ENCODE measurements around the gene PALB2. TPM values are rescaled to one million over a fixed set of nuclear protein-coding genes. Genes with fewer than 3 reads are reported as not detected.

Gene PALB2
- total RNA-seq = 4.7 and 9.2 TPM in 2 replicates

GRCh38 chr16:23640931-23641765 lies at the start of gene PALB2, which contains the start of gene DCTN5:
Gene PALB2 (minus strand): TSS chr16:23641310. CDS start chr16:23641157, 153 bp downstream.
Gene DCTN5 (plus strand): TSS chr16:23641466. CDS start chr16:23641543, 77 bp downstream.

GRCh38 chr16:23678430-23679273 lies 37.5 kb upstream of the PALB2 start, which contains the start of gene PLK1:
Gene PLK1 (plus strand): TSS chr16:23678889. CDS start chr16:23678933, 44 bp downstream.

GRCh38 chr16:23595951-23596720 lies 45.0 kb downstream of the PALB2 start, which contains the start of gene NDUFAB1:
Gene NDUFAB1 (minus strand): TSS chr16:23596316. CDS start chr16:23596290, 26 bp downstream.

GRCh38 chr16:23556881-23557778 lies 84.0 kb downstream of the PALB2 start, which contains the start of the genes EARS2 and UBFD1:
Gene EARS2 (minus strand): TSS chr16:23557350. CDS start chr16:23557343, 7 bp downstream.
Gene UBFD1 (plus strand): TSS chr16:23557727. CDS start chr16:23557743, 16 bp downstream.

Other genes with a start within 250 kb of the PALB2 start
- 6.5 and 17.8 TPM in 2 replicates for gene COG7, start 188.1 kb downstream of the PALB2 start, total RNA-seq
- gene GGA2, start 130.8 kb downstream of the PALB2 start, total RNA-seq = 26.7 and 37.1 TPM in 2 replicates
- 10.0 and 36.1 TPM in 2 replicates for gene EARS2, start 84.0 kb downstream of the PALB2 start, total RNA-seq
- gene UBFD1, start 83.6 kb downstream of the PALB2 start, total RNA-seq = 35.3 and 54.8 TPM in 2 replicates
- 85.3 and 96.3 TPM in 2 replicates for gene NDUFAB1, start 45.0 kb downstream of the PALB2 start, total RNA-seq
- 29.1 and 75.8 TPM in 2 replicates for gene DCTN5, start 156 bp upstream of the PALB2 start, total RNA-seq
- 13.8 and 21.9 TPM in 2 replicates for gene PLK1, start 37.6 kb upstream of the PALB2 start, total RNA-seq
- gene ERN2, start 71.9 kb upstream of the PALB2 start, total RNA-seq = not detected in 2 replicates
- gene CHP2, start 113.7 kb upstream of the PALB2 start, total RNA-seq = not detected in 2 replicates
- gene PRKCB, start 194.7 kb upstream of the PALB2 start, total RNA-seq = not detected in 2 replicates

Measured in bladder microvascular endothelial cell (primary cell).